Subcutaneous abdominal adipose tissue (tissue), 5 donors: ENCODE measurements around the gene SIRPA.

Source experiments
- H3K27ac ChIP-seq: one replicate; pipeline ENCODE4 v1.7.0; 2013; ENCODE audit warnings: low read depth, mild to moderate bottlenecking, inconsistent platforms, low read length, moderate library complexity
- H3K27me3 ChIP-seq, 5 donors: one replicate each; pipeline ENCODE4 v1.7.0; 2013; ENCODE audit warnings: low read length in 5 of 5, inconsistent platforms in 1 of 5; ENCODE audit not compliant: control insufficient read depth in 5 of 5, insufficient read depth in 4 of 5
- H3K36me3 ChIP-seq, 5 donors: one replicate each; pipeline ENCODE4 v1.7.0; 2013; ENCODE audit warnings: low read length in 5 of 5; ENCODE audit not compliant: control insufficient read depth in 5 of 5, insufficient read depth in 5 of 5
- H3K4me1 ChIP-seq, 5 donors: one replicate each; pipeline ENCODE4 v1.7.0; 2013; ENCODE audit warnings: low read length in 5 of 5, mild to moderate bottlenecking in 3 of 5, moderate library complexity in 1 of 5; ENCODE audit not compliant: control insufficient read depth in 5 of 5, insufficient read depth in 5 of 5
- H3K4me3 ChIP-seq, 5 donors: one replicate each; pipeline ENCODE4 v1.7.0; 2013; ENCODE audit warnings: low read length in 5 of 5, low read depth in 1 of 5
- H3K9ac ChIP-seq, 5 donors: one replicate each; pipeline ENCODE4 v1.7.0; 2013; ENCODE audit warnings: low read length in 5 of 5, mild to moderate bottlenecking in 4 of 5, moderate library complexity in 3 of 5
- H3K9me3 ChIP-seq, 5 donors: one replicate each; pipeline ENCODE4 v1.7.0; 2013; ENCODE audit warnings: low read length in 5 of 5; ENCODE audit not compliant: control insufficient read depth in 5 of 5
- donor health status: healthy.
- donor health status: healthy.
- donor health status: healthy.
- donor health status: healthy.
- donor health status: healthy.

Gene SIRPA

GRCh38 chr20:1894471-1894950 lies 696 bp upstream of the SIRPA start:
- H3K4me1 ChIP-seq: peaks cover 20 to 64% (median 58%) of the 10 kb centered on the region in 5 donors

DNA sequence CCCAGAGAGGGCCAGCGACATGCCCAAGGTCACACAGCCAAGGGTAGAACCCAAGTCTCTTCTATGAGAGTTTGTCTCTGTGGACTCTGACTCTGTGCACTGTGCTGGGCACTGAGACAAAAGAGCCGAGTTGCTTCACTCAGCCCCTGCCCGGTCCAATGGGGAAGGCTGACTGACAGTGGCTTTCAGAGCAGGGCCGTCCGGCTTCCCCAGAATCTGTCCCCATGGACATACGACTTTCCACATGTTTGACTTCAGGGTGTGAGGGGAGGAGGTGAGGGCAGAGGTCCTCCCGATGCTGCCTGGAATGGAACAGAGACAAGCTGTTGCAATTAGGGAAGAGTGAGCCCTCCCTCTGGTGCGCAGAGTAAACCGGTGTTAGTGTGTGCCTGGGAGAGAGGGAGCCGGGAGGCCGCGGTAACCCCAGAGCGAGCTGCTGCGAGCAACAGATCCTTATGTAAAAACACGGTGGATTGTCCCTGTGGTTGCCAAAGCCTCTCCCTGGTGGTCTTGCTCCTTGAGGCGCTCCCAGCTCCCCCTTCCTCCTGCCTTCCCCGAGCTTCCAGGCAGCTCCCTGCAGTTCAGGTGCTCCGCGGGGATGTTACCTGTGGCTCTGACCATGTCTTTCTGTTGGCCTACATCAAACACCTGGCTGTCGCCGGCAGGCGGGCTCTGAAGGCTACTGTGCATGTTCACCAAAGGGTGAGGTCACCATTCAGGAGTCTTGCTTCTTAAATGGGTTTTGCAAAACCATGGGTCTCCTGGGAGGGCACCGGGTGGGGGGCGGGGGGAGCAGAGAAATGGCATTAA lies 672 bp downstream of the SIRPA start:
- Histone ChIP-seq H3K9me3 (no peaks in the 10 kb centered on the region), H3K9ac (peak overlapping the region; percentile 67 to 94 (median 89)), H3K27ac (peak overlapping the region; percentile 94), H3K4me3 (peak overlapping the region; percentile 58 to 93 (median 83)), H3K4me1 (peaks cover 23 to 68% (median 62%) of the 10 kb centered on the region in 5 donors), H3K36me3 (peaks cover 0 to 5% (median 2%) of the 10 kb centered on the region in 5 donors), H3K27me3 (no peaks in the 10 kb centered on the region)

More at GRCh38 chr20:1894471-1894950, 696 bp upstream of the SIRPA start:
- H3K9me3 ChIP-seq: no peaks in the 10 kb centered on the region
- peaks cover 0 to under 1% (median 0%) of the 10 kb centered on the region in 5 donors for H3K27me3 ChIP-seq
- H3K9ac ChIP-seq: peak overlapping the region in 3 of 5 donors; percentile 29 to 82 (median 68)
- H3K4me3 ChIP-seq: peak overlapping the region in 4 of 5 donors; percentile 52 to 93 (median 81)
- H3K27ac ChIP-seq: peak overlapping the region; percentile 94
- H3K36me3 ChIP-seq: peaks cover 0 to 6% (median 0%) of the 10 kb centered on the region in 5 donors

- peaks cover 23 to 74% (median 66%) of the 10 kb centered on the region in 5 donors for H3K4me1 ChIP-seq
- H3K27ac ChIP-seq: peak overlapping the region; percentile 94
- peak overlapping the region in 3 of 5 donors; percentile 84 to 94 (median 91) for H3K9ac ChIP-seq
- H3K4me3 ChIP-seq: peak overlapping the region in 4 of 5 donors; percentile 79 to 93 (median 88)
- H3K9me3 ChIP-seq: no peaks in the 10 kb centered on the region
- H3K27me3 ChIP-seq: no peaks in the 10 kb centered on the region
- peaks cover 0 to 10% (median 4%) of the 10 kb centered on the region in 5 donors for H3K36me3 ChIP-seq
Measured at GRCh38 chr20:1896484-1897258, 1.5 kb downstream of the SIRPA start.

- H3K9me3 ChIP-seq: no peaks in the 10 kb centered on the region
- H3K4me1 ChIP-seq: peaks cover 23 to 74% (median 66%) of the 10 kb centered on the region in 5 donors
- peak overlapping the region; percentile 27 to 63 (median 56) for H3K9ac ChIP-seq
- H3K36me3 ChIP-seq: peaks cover 0 to 16% (median 10%) of the 10 kb centered on the region in 5 donors
- H3K27me3 ChIP-seq: no peaks in the 10 kb centered on the region
- peak overlapping the region; percentile 94 for H3K27ac ChIP-seq
- peak overlapping the region in 4 of 5 donors; percentile 5 to 83 (median 53) for H3K4me3 ChIP-seq
Measured at GRCh38 chr20:1897541-1897940, 2.3 kb downstream of the SIRPA start.

- Histone ChIP-seq H3K27ac (peak overlapping the region; percentile 94), H3K36me3 (peaks cover 0 to 16% (median 10%) of the 10 kb centered on the region in 5 donors), H3K4me1 (peaks cover 23 to 69% (median 61%) of the 10 kb centered on the region in 5 donors), H3K9ac (peak overlapping the region; percentile 27 to 63 (median 56)), H3K9me3 (no peaks in the 10 kb centered on the region), H3K4me3 (peak overlapping the region in 4 of 5 donors; percentile 0 to 49 (median 16)), H3K27me3 (no peaks in the 10 kb centered on the region)
Measured at GRCh38 chr20:1897965-1898464, 2.8 kb downstream of the SIRPA start.

GRCh38 chr20:1898482-1899240 lies 3.5 kb downstream of the SIRPA start:
- Histone ChIP-seq H3K27me3 (no peaks in the 10 kb centered on the region), H3K27ac (peak overlapping the region; percentile 94), H3K9me3 (no peaks in the 10 kb centered on the region), H3K4me3 (peak overlapping the region in 2 of 5 donors; percentile 0 to 49), H3K9ac (peak overlapping the region in 3 of 5 donors; percentile 41 to 63 (median 56)), H3K4me1 (peaks cover 19 to 63% (median 55%) of the 10 kb centered on the region in 5 donors), H3K36me3 (peaks cover 0 to 21% (median 10%) of the 10 kb centered on the region in 5 donors)

- H3K9ac ChIP-seq: peak overlapping the region in 2 of 5 donors; percentile 41 to 42
- H3K27ac ChIP-seq: peak overlapping the region; percentile 94
- H3K27me3 ChIP-seq: no peaks in the 10 kb centered on the region
- peaks cover 0 to 23% (median 10%) of the 10 kb centered on the region in 5 donors for H3K36me3 ChIP-seq
- no peak overlapping the region for H3K4me3 ChIP-seq
- no peaks in the 10 kb centered on the region for H3K9me3 ChIP-seq
- peaks cover 19 to 62% (median 55%) of the 10 kb centered on the region in 5 donors for H3K4me1 ChIP-seq
Measured at GRCh38 chr20:1899241-1899525, 4.0 kb downstream of the SIRPA start.

DNA sequence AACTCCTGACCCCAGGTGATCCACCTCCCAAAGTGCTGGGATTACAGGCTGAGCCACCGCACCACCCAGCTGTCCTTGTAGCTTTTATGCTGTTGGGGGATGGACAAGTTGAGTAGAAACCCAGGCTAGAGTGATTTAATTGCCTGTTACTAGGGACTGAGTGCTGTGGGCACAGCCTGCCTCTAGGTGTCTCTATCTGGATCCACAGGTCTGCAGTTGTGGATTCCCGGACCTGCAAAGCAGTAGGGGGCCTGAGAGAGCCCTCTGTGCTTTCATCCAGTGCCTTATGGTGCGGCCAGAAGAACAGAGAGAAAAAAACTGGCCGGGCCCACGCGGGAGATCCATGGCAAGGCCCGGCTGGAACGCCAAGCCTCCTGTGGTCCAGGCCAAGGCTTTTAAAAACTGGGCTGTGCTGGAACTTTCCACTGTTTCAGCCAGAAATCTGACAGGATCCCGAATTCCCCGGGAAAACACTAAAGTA lies 5.2 kb downstream of the SIRPA start:
- Histone ChIP-seq H3K4me3 (no peak overlapping the region), H3K9ac (no peak overlapping the region), H3K27me3 (no peaks in the 10 kb centered on the region), H3K36me3 (peaks cover 0 to 32% (median 15%) of the 10 kb centered on the region in 5 donors), H3K4me1 (peaks cover 19 to 67% (median 55%) of the 10 kb centered on the region in 5 donors), H3K9me3 (no peaks in the 10 kb centered on the region), H3K27ac (peak overlapping the region; percentile 54)

DNA sequence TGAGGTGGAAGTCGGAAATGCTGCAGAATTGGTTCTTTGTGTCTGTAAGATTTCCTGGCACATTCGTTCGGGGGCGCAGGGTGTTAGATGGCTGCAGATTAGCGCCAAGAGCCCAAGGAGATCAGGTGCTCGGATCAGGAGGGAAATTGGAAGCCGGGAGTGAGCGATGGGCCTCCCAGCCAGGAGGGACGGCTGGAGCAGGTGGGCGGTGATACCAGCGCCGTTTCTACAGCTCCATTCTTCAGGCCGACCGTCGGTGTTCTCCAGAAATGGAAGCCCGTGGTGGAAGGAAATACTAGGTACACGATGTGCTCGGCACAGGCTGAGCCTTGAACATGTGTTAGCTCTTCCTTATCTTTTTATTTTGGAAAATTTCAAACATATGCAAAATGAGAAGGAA lies 6.5 kb downstream of the SIRPA start:
- H3K4me1 ChIP-seq: peaks cover 17 to 65% (median 50%) of the 10 kb centered on the region in 5 donors

More for the DNA sequence above, 6.5 kb downstream of the SIRPA start:
- Histone ChIP-seq H3K27ac (no peak overlapping the region), H3K27me3 (no peaks in the 10 kb centered on the region), H3K36me3 (peaks cover 0 to 46% (median 21%) of the 10 kb centered on the region in 5 donors), H3K4me3 (no peak overlapping the region), H3K9ac (no peak overlapping the region), H3K9me3 (no peaks in the 10 kb centered on the region)
